Ovary (tissue), 9 donors: Measurements from ENCODE around the gene EYA2. TPM values are rescaled to one million over a fixed set of nuclear protein-coding genes. Genes with fewer than 3 reads are reported as not detected.

Experiments used
- DNase-seq, 5 donors: peaks; one replicate each; pipeline ENCODE4 v3.0.0-alpha.2; 2019 to 2020
- H3K27ac ChIP-seq, 2 donors: fragments of 200-600 bp; one replicate each; pipeline versions ENCODE4 v1.5.1 to v1.8.0; 2019 to 2022
- H3K27me3 ChIP-seq: fragments of 200-600 bp; one replicate; pipeline ENCODE4 v1.8.0; 2022
- H3K36me3 ChIP-seq: fragments of 200-600 bp; sonication (generic); one replicate; pipeline ENCODE4 v1.5.1; 2019
- H3K4me1 ChIP-seq: one replicate; pipeline ENCODE4 v1.8.1; 2013; ENCODE audit warnings: mild to moderate bottlenecking, moderate library complexity; ENCODE audit not compliant: insufficient read depth
- H3K4me3 ChIP-seq: fragments of 200-600 bp; sonication (generic); one replicate; pipeline ENCODE4 v1.5.1; 2017
- H3K9me3 ChIP-seq, 2 donors: fragments of 200-600 bp in 1 of 2; sonication (generic) in 1 of 2; one replicate each; pipeline versions ENCODE4 v1.5.1 to v1.8.1; 2013 to 2019; ENCODE audit warnings: mild to moderate bottlenecking in 1 of 2, moderate library complexity in 1 of 2
- EP300 ChIP-seq: sonication (generic); formaldehyde crosslinking; IDR thresholded peaks from one replicate; pipeline ENCODE4 v1.6.1; 2017; ENCODE audit warnings: antibody characterized with exemption
- POLR2A ChIP-seq: fragments of 450-650 bp; IDR thresholded peaks from one replicate; pipeline ENCODE4 v1.6.1; 2017; ENCODE audit warnings: antibody characterized with exemption, mild to moderate bottlenecking, moderate library complexity
- WGBS, 3 donors: extraction: QIAGEN DNeasy Blood & Tissue Kit in 1 of 3; methylation state at CpG; one replicate each; pipeline versions ENCODE4 v1.1.5 to v1.1.7; 2013 to 2017; 5-methylcytosine and 5-hydroxymethylcytosine counted together
- intact Hi-C, 4 donors: fragments of 100-400 bp; cut with DNase I; formaldehyde crosslinking; loops; one replicate each; pipeline versions ENCODE4 v1.11.0 to v1.15.1; 2022 to 2023
- polyA plus RNA-seq, 2 donors: library from polyadenylated mRNA; stranded (reverse); fragments of 200-250 nt in 1 of 2; fragments of 350-450 nt in 1 of 2; fragmentation: Illumina TruSeq in 1 of 2; extraction: RNeasy Lipid Tissue Mini Kit (QIAGEN cat#74804) in 1 of 2; gene quantifications; one replicate each; pipeline ENCODE4 v1.2.3, GENCODE V29; 2013 to 2014
- total RNA-seq, 7 donors: library from RNA; depleted of rRNA in 2 of 7; stranded (reverse); fragments of >200 nt in 2 of 7; fragmentation: NEBNext Ultra II Directional in 3 of 7; extraction: Animal tissue kit (Norgen Biotek cat#: 25700) in 3 of 7; gene quantifications; one replicate each; pipeline versions ENCODE4 v1.1.0 to v1.2.4, GENCODE V29; 2016 to 2023
- TF ChIP-seq, protein P1 (sequence below), 3 donors: fragments of 450-650 bp in 2 of 3; fragments of 200-600 bp in 1 of 3; IDR thresholded peaks; one replicate each; pipeline versions ENCODE4 v1.5.1 to v1.8.0; 2016 to 2022; ENCODE audit warnings: antibody characterized with exemption in 3 of 3, mild to moderate bottlenecking in 1 of 3
- donor health status: DM: no; HTN: no; CAD: no; lungs with moderate emphysema.
- donor health status: DM: no; HTN: no; CAD: no.
- donor health status: Bipolar disorder and iron deficiency.
- donor health status: DM: yes; HTN: yes; CAD: no.
- donor health status: DM: no; HTN: no; CAD: no.
- donor health status: DM: yes; HTN: yes; CAD: no.

The EYA2 gene
- total and polyA plus RNA-seq, 9 donors: 0.18 to 7.6 (median 1.7) TPM

DNA sequence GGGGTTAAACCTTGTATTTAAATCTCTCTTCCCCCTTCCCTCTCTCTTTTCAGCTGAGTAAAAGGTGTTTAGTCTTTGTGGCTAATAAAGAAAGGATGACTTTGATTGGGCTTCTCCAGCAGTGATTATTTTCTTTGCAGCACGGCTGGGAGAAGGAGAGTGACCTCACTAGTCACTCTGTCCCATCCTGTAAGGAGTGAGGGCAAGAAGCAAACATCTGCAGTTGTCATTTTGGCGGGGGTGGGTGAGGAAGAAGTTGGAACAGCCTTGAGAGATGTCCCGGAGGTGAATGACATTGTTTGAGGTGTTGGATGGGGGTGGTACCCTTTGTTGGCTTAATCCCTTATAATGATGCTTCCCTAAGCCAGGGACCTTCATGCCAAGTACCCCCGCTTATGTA, 223.6 kb downstream of the EYA2 start:
- no peaks in the 10 kb centered on the region for H3K4me1 ChIP-seq
- DNase-seq: no peak
- no peak overlapping the region for H3K4me3 ChIP-seq
- no peaks in the 10 kb centered on the region for H3K27me3 ChIP-seq
- intact Hi-C loops: no loop called here
- no peaks in the 10 kb centered on the region for H3K9me3 ChIP-seq
- no peak for TF ChIP-seq POLR2A
- TF ChIP-seq EP300: no peak
- TF ChIP-seq, protein P1, sequence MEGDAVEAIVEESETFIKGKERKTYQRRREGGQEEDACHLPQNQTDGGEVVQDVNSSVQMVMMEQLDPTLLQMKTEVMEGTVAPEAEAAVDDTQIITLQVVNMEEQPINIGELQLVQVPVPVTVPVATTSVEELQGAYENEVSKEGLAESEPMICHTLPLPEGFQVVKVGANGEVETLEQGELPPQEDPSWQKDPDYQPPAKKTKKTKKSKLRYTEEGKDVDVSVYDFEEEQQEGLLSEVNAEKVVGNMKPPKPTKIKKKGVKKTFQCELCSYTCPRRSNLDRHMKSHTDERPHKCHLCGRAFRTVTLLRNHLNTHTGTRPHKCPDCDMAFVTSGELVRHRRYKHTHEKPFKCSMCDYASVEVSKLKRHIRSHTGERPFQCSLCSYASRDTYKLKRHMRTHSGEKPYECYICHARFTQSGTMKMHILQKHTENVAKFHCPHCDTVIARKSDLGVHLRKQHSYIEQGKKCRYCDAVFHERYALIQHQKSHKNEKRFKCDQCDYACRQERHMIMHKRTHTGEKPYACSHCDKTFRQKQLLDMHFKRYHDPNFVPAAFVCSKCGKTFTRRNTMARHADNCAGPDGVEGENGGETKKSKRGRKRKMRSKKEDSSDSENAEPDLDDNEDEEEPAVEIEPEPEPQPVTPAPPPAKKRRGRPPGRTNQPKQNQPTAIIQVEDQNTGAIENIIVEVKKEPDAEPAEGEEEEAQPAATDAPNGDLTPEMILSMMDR (IDR thresholded peaks at IDR 0.05): no peak
- H3K36me3 ChIP-seq: no peaks in the 10 kb centered on the region
- no peak overlapping the region for H3K27ac ChIP-seq
- WGBS, 3 donors: 21 to 30% (median 26%) methylated on average over 4 of the region's 4 CpGs

DNA sequence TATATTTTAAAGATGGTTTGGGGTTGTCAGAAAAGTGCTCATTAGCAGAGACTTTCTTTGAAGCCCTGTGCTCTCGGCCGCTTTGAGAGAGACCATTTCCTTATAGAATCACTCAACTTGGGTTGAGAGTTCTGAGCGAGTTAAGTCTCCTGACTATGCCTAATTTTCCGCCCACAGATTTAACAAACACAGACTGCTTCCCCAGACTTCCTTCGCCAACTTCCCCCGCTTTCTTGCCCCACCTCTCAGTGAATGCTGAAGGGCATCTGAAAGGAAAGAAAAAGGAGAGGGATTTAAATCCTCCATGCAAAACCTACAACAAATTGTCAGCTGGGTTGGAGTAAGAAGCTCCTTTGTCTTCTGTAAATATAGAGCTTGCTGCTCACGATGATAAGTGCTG, 224.0 kb downstream of the EYA2 start:
- WGBS, 3 donors: 51 to 58% (median 53%) methylated on average over 7 of the region's 7 CpGs
- no peak for TF ChIP-seq EP300
- TF ChIP-seq POLR2A: no peak
- TF ChIP-seq, protein P1 (IDR thresholded peaks at IDR 0.05): no peak
- no peaks in the 10 kb centered on the region for H3K27me3 ChIP-seq
- no peaks in the 10 kb centered on the region for H3K4me1 ChIP-seq
- H3K9me3 ChIP-seq: no peaks in the 10 kb centered on the region
- no peak for DNase-seq
- H3K4me3 ChIP-seq: no peak overlapping the region
- no peak overlapping the region for H3K27ac ChIP-seq
- no peaks in the 10 kb centered on the region for H3K36me3 ChIP-seq
- intact Hi-C loops: no loop called here

DNA sequence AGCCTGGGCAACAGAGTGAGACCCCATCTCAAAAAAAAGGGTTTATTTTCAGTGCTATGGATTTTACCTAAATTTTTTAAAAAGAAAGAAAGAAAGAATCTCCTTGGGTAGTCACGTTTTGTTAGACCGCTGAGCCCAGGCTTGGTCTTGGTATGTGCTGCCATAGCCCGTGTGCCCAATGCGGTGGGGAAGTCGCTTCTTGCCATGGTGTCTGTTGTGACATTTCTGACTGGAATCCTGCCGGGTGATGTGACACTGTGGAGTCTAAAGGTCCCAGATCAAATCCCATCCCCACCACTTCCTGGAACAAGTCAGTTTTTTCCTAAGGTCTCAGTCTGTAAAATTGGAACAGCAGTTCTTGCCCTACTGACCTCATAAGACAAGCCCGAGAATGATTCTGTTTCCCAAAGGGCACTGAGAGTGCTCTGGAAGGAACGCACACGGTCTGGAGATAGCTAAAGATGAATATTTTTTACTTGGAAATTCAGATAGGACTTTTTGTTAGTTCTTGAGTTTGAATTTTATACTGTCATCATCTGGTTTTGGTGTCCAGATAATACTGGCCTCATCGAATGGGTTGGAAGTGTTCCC, 225.8 kb downstream of the EYA2 start:
- WGBS, 3 donors: 71 to 77% (median 75%) methylated on average over 10 of the region's 10 CpGs
- H3K27ac ChIP-seq: no peak overlapping the region
- intact Hi-C loops: no loop called here

DNA sequence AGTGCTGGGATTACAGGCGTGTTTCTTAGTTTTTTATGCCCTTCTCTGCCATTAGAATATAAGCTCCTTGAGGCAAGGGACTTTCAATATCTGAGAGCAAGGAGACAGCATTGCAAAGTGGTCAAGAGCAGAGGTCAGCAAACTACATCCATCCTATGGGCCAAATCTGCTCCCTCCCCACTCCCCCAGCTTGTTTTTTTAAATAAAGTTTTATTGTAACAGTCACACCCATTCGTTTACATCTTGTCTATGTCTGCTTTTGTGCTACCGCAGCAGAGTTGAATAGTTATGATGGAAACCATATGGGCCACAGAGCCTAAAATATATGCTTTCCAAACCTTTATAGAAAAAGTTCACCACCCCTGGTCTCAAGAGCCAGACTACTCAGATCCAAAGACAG, 227.9 kb downstream of the EYA2 start:
- H3K27ac ChIP-seq: no peak overlapping the region
- no peaks in the 10 kb centered on the region for H3K27me3 ChIP-seq
- DNase-seq: no peak
- H3K9me3 ChIP-seq: no peaks in the 10 kb centered on the region
- intact Hi-C loops: no loop called here
- 57 to 75% (median 61%) methylated on average over 3 of the region's 3 CpGs for WGBS, 3 donors
- H3K4me1 ChIP-seq: no peaks in the 10 kb centered on the region
- no peaks in the 10 kb centered on the region for H3K36me3 ChIP-seq
- no peak overlapping the region for H3K4me3 ChIP-seq
- TF ChIP-seq, protein P1 (IDR thresholded peaks at IDR 0.05): no peak
- TF ChIP-seq EP300: no peak

More for the DNA sequence above, 225.8 kb downstream of the EYA2 start:
- Histone ChIP-seq H3K9me3 (no peaks in the 10 kb centered on the region), H3K4me3 (no peak overlapping the region), H3K4me1 (no peaks in the 10 kb centered on the region), H3K36me3 (no peaks in the 10 kb centered on the region), H3K27me3 (no peaks in the 10 kb centered on the region)
- TF ChIP-seq EP300 (no peak), POLR2A (no peak)
- TF ChIP-seq, protein P1 (IDR thresholded peaks at IDR 0.05): no peak
- DNase-seq: no peak
